ENCODE data around the gene PCP4.

The PCP4 gene

GRCh38 chr21:39924577-39925308, 57.5 kb downstream of the PCP4 start:
- no peak for DNase-seq

- no peak for DNase-seq
These were observed 60.2 kb downstream of the PCP4 start for GRCh38 chr21:39927304-39927886.

DNA sequence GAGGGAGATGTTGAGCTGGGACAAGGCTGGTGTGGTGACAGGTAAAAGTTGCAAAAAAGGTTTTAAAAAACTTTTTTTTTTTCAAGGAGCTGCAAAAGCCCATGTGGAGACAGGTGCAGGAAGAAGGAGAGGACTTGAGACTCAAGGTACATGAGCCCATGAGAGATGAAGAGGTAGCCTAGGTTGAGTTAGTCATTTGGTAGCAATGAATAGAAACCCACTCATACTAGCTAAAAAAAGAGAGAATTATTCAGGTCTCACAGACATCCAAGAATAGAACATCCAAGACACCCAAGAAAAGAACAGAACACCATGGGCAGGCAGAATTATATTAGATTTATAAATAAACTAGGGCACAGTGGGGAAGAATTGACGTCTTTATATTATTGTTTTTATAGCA, 65.1 kb downstream of the PCP4 start:
- DNase-seq = no peak

DNA sequence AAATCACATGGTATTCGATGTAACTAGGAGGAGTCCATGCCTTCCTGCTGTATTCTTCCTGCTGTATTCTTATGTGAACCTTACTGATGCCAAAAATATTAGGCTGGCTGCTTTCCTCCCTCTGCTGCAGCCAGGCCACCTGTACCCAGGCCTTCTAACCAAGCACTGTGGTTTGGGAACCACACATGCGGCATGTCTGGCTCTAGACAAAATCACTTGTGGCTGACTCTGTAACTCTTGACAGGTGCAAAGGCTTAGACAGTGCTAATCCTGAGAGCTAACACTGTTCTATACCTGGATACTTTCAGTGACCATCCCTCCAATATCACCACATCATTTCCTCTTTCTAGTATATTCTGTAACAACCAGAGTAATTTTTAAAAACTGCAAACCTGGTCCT, 67.7 kb downstream of the PCP4 start:
- no peak for DNase-seq

DNA sequence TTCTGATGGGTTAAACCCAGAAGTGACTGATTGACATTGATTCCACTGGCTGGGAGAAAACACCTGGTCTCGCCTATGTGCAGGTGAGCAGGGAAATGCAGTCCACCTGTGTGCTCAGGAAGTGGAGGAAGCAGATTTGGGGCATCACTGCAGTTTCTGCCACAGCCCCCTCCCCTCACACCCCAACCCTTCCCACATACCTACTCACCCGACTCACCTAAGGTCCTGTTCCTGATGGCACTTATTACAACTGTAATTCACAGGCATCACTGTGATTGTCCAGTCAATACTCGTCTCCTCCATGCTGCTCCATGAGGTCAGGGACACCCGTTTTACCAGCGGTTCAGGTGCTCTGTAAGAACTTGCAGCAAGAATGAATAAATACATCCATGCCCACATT, 68.5 kb downstream of the PCP4 start:
- no peak for DNase-seq

DNA sequence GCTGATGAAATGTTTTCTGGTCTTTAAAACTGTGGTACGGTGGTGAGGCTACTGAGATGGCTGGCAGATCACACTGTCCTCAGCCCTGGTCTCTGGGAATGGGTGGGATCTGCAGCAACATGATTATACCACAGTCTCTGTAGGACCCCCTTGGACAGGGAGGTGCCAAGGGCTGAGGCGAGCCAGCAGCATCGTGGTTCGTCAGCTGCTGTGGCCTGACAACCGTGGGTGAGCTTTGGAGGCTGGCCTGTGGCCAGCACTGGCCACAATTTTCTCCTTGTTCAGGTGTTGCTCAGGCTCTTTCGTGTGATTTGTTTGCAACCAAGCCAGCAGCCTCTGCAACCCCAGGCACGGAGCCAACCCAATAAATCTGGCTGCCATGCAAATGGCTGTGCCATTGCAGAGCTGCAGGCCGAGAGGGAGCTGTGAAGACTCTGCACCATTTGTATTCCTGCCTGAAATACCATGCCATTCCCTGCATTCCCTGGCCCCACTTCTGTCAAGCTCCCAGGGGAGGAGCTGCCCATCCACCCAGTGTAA, 70.9 kb downstream of the PCP4 start:
- peak; percentile 41 for DNase-seq

DNA sequence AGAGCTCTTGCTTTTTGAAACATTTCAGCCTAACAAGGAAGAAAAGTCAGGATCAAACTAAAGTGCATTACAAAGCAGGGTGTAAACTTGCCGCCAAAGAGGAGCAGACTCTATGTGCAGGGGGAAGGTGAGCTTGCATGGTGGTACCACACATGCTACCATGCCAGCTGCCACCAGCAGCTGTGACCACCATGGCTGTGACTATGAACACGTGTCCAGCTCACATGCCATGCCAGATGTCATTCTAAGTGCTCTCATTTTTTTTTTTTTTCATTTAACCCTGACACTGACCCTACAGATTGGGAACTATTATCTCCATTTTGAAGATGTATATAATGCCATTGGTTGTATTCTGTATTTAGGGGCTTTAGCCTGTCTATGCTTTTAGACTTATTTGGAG, 79.0 kb downstream of the PCP4 start:
- DNase-seq = no peak

- DNase-seq = no peak
These were observed 79.8 kb downstream of the PCP4 start for GRCh38 chr21:39947031-39947430.

- no peak for DNase-seq
These were observed 84.2 kb downstream of the PCP4 start for GRCh38 chr21:39951183-39952101.

- DNase-seq = no peak
These were observed 85.0 kb downstream of the PCP4 start for GRCh38 chr21:39952265-39952664.

DNA sequence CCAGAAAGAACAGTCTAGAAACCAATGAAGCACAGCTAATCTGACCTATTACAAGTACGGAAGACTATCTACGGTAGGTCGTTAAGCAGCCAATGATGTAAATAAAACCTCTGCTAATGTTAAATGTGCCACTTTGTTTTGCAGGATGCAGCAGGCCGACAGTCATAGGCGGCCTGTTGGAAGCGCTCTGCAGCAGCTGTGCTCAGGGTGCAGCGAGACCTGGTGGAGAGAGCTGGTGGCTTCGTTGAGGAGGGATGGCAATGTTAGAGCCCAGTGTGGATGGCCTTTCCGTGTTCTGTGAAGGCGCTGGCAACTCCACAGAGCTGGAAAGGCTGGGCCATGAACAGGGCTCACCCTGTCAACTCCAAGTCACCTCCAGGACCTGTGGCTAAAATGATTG, 87.3 kb downstream of the PCP4 start:
- DNase-seq = no peak

DNA sequence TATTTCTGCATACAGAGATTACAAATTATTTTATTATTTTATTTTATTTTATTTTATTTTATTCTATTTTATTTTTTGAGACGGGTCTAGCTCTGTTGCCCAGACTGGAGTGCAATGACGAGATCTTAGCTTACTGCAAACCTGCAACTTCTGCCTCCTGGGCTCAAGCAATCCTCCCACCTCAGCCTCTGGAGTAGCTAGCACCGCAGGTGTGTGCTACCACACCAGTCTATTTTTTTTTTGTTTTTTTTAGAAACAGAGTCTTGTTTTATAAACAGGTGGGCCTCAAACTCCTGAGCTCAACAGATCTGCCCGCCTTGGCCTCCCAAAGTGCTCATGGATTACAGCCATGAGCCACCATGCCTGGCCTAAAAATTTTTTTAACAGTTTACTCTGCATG, 88.1 kb downstream of the PCP4 start:
- no peak for DNase-seq

- DNase-seq = no peak
These were observed 89.3 kb downstream of the PCP4 start for GRCh38 chr21:39956586-39956985.

DNA sequence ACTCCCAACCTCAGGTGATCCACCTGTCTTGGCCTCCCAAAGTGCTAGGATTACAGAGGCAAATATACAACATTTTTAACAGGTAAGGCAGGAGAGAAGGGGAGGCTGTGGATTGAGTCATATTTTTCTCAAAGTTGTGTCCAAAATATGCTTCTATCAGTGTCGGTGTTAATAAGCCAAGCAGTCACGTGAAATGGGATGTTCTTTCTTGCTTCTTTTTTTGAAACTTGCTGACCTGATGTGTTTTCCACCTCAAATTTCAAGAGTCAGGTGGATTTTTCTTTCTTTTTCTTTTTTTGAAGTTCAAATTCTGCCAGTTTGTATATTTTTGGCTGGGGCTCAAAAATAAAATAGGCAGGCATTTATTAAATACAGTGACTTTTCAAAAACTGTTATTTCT, 91.5 kb downstream of the PCP4 start:
- no peak for DNase-seq

GRCh38 chr21:39961251-39961650, 94.0 kb downstream of the PCP4 start:
- DNase-seq = no peak

DNA sequence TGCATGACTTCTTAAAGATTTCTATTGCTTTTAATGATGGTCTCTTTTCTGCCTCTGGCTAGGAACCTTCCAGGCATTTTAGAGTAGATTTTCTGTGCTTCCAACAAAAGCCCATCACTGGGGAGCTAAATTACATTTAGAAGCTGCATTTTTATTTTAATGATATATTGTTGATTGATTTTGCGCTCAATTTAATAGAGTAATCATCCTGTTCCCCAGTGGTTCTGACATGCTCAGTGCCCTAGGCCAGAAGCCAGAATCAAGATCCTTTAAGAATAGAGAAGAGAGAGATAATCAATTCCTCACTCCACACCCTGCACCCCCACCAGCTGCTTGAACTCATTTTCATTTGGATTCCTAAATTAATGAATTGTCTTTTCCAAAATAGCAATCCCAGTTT, 97.8 kb downstream of the PCP4 start:
- DNase-seq = no peak

DNA sequence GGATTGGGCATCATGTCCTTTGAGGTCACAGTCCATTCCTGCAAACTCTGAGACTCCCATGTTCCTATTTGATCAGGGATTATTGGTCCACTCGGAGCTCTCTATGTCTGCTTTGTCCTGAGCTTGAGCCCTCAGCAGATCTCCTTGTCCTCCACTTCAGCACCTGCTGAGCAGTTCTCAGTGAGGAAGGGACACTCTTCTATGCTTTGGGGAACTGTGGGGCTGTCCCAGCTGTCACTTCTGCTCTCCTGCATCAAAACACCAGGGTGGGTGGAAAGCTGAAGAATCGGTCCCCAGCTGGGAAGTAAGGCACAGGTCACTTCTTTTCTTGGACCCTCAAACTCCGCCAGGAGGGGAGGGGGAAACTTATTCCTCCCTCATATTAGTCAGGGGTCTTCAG, 99.5 kb downstream of the PCP4 start:
- DNase-seq = no peak

DNA sequence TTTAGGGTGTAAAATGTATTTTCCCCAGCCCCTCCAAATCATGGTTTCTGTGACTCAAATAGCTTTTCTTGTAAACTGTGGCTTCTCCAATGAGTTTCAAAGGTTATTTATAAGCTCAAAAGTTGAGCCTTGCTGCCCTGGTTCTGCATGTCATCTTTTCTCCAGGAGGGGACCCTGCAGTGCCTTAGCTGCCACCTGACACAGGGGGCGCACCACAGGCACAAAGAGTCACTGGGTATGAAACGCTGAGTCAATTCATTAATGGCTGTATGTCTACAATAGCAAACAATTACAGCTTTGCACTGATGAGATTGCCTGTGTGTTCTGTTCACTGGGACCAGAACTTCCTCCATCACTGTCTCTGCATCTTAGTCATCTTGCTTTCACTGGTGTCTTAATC, 100.8 kb downstream of the PCP4 start:
- no peak for DNase-seq

DNA sequence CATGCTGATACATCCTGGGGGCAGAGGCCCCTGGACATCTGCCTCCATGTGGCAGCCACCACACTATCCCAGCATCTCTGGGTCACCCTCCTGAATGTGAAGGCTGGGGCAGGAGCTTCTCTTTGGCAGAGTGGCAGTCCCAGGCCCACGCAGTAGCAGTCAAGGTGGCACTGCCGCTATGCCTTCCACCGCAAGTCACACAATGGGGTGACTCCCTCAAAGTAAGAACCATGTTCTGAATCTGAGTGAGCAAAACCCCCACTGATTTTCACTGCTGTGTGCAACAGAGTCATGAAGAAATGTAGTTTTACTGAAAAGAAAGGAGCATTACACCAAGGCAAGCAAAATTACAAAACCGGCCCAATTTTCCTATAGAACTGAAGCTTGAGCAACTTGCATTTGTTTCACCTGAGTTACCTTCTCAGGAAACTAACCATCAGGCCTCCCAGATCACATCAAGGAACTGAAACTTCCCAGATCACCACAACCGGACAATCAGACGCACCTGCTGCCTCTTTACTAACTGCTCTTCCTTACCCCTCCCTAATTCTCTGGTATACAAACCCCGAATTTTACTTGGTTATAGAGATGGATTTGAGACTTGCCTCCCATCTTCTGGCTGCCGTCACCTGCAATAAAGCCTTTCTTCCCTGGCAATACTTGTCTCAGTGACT, 102.6 kb downstream of the PCP4 start:
- no peak for DNase-seq

DNA sequence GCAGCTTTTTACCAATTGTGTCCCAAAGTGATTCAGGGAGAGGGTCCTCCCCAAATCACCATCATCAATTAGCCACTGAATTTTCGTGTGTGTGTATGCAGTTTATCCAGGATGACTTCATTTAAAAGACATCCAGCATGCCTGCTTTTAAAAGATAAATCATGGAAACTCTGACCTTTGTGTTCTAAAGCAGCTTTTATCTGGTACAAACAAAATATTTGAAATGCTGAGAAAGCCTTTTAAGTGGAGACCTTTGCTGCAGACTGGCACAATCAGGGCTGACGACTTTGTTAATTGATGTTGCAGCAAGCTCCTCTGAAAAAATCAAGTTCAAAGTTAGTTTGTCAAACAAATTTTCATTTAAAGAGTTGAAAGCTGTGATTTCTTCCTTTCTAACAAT, 104.7 kb downstream of the PCP4 start:
- DNase-seq = no peak

GRCh38 chr21:39972471-39972870, 105.2 kb downstream of the PCP4 start:
- DNase-seq = no peak

DNA sequence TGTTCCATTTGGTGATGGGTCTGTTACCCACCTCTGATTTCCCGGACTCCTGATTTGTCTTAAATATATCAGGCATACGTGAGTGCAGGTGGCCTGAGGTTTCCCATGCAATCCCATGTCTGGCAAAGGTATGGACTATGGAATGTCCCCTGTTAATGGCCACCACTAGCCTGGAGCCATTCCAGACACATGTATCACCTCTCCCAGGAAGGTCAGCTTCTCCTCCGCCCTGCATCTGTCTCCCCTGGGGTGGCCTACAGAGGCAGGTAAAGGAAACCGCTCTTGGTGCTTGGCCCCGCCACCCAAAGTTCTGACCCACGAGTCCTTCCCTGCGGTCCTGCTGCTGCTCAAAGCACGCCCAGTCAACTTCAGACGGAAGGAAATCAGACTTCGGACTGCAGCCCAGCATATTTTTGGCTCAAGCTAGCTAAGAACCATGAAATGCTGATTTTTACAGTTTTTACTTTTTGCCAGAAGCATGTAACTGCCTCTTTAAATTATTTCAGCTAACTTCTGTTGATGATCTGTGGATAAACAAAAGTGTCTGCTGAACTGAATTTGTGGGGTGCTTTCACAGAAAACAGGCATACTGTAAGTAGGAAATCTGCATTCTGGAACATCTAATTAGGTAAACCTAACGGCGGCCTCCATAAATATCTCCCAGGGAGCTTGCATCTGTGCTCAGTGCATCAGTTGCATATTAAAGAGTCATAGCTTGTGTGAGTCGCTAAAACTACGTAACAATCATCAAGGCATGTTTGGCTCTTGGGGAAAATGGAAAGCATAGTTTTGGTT, 105.9 kb downstream of the PCP4 start:
- DNase-seq = no peak

Measured in SHP77 treated with DMSO at 0.1 percent for 48 hours (cell line).